ENCODE measurements around the gene SUN2.

Gene SUN2

DNA sequence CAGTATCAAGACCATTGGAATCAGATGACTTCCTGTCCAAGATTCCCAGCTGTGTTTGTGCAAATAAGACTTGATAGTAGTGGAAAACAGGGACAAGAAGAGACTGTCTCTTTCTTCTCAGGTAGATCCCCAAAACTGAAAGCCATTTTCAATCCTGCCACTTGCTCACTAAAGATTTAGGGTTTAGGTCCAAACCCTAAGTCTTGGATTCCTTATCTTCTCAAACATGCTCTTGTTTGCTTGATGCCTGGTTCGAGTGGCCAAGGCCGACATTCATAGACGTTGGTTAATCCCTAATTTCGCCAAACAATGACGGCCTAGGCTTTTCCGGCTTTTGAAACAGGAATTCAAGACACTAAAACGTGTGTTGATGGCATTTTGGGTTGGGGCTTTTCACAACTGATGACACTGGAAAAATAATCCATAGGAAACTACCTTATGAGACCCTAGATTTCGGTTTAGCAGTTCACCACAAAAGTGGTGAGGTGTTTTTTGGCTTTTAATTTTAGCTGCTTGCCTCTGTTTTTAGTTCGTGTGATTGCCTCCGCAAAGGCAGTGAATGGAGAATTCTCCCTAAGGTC is 51.1 kb downstream of the SUN2 start:
- DNase-seq (ENCODE audit: insufficient read length, low spot score) (no peak), FAIRE-seq (no peak)
- TF ChIP-seq, protein P1, sequence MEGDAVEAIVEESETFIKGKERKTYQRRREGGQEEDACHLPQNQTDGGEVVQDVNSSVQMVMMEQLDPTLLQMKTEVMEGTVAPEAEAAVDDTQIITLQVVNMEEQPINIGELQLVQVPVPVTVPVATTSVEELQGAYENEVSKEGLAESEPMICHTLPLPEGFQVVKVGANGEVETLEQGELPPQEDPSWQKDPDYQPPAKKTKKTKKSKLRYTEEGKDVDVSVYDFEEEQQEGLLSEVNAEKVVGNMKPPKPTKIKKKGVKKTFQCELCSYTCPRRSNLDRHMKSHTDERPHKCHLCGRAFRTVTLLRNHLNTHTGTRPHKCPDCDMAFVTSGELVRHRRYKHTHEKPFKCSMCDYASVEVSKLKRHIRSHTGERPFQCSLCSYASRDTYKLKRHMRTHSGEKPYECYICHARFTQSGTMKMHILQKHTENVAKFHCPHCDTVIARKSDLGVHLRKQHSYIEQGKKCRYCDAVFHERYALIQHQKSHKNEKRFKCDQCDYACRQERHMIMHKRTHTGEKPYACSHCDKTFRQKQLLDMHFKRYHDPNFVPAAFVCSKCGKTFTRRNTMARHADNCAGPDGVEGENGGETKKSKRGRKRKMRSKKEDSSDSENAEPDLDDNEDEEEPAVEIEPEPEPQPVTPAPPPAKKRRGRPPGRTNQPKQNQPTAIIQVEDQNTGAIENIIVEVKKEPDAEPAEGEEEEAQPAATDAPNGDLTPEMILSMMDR (IDR thresholded peaks at IDR 0.05; ENCODE audit: insufficient read depth, missing control alignments) = no peak

DNA sequence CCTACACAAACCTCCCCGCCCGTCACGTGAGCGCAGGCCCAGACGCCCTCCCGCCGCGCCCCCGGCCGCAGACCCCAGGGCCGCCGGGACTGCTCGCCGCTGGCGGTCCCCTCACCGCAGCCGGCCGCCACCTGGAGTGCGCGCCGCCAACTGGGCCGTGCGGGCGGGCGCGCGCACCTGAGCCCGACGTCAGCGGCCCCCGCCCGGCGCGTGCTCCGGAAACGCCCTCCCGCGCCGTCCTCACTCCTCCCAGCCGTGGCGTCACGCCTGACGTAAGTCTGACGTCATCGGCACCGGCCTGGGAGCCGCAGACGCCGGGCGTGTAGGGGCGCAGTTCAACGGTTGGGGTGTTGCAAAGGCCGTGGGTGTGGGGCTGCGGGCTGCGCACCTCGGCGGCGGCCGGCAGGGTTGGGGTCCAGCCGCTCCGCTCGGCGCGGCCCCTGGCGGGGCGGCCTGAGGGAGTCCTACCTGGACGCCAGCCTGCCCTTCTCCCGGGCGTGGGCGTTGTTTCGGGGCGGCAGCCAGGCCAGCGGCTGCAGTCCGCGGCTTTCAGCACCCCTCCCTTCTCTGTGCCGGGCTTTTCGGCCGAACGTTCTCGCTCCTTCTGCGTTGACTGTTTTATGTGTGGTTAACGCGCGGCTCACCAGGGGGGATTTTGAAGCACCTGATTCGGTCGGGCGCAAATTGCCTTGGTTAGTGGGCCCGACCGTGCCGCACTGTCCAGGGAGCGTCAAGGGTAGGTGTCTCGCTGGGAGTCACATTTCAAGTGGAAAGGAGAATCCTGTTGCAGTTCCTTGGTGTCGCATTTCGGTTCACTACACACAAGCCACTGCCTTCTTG is 54.8 kb downstream of the SUN2 start, which contains the start of gene JOSD1:
Gene JOSD1, minus strand, starts transcription at position 155 of the 840 bp plus-strand sequence. CDS start 956 bp downstream, outside the sequence.
- FAIRE-seq = no peak
- TF ChIP-seq, protein P1 (IDR thresholded peaks at IDR 0.05; ENCODE audit: insufficient read depth, missing control alignments) = no peak
- DNase-seq (ENCODE audit: insufficient read length, low spot score) = peak; percentile 52

DNA sequence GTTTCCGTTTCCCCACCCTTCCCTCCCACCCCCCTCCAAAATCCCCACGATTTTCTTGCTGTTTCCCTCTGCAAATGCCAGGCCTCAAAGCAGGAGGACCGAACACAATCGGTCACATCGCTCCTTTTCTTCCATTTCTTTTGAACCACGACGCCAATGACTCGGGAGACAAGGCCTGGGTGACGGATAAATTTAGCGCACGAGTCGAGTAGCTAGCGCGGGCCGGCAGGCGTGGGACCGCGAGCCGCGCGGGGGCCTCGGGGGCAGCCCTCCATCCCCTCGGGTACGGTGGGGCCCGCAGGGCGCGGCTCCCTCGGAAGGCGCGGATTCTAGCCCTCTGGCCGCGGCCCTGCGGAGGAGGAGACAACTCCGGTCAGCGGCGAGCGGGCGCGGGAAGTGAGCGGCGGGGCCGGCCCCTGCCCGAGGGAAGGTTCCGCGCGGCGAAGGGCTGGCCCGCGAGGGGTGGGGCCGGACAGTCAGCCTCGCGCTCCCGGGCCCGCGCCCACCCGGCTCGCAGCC is 55.5 kb downstream of the SUN2 start:
- DNase-seq (ENCODE audit: insufficient read length, low spot score) (no peak), FAIRE-seq (no peak)
- TF ChIP-seq, protein P1 (IDR thresholded peaks at IDR 0.05; ENCODE audit: insufficient read depth, missing control alignments) = no peak

DNA sequence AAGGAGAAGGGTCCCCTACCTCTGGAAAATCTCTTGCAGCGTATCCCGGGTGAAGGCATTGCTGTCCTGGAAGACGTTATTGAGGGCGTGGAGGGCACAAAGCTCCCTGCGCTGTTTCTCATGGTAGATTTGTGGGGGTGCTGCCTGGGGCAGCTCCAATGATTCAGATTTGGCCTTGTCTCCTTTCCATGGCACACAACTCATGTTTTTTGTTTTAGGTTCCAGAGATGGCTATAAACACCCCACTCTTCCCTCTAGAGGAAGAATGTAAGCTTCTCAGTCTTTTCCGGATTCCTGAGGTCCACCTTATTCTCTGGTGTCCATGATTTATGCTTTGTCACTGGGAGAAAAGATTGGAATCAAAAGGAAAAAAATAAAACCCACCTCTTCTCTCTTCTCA is 56.0 kb downstream of the SUN2 start:
- no peak for FAIRE-seq
- TF ChIP-seq, protein P1 (IDR thresholded peaks at IDR 0.05; ENCODE audit: insufficient read depth, missing control alignments) = no peak
- DNase-seq (ENCODE audit: insufficient read length, low spot score) = no peak

DNA sequence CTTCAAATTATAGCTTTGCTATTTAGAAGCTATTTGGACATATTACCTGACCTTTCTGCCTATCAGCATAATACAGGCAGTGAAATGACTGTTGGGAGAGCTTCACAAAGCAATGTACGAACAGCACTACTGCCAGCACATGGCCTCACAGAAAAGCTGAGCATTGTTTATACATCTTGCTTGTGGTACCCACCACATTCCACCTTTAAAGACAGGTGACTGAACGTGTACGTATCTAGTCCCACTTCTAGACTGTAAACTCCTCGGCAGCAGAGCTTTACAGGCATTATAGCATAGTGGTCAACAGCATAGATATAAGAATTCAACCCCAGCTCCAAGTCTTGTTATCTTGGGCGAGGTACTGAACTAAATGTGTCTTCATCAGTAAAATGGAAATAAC is 56.7 kb downstream of the SUN2 start:
- DNase-seq (ENCODE audit: insufficient read length, low spot score) (no peak), FAIRE-seq (no peak)
- TF ChIP-seq, protein P1 (IDR thresholded peaks at IDR 0.05; ENCODE audit: insufficient read depth, missing control alignments) = no peak

DNA sequence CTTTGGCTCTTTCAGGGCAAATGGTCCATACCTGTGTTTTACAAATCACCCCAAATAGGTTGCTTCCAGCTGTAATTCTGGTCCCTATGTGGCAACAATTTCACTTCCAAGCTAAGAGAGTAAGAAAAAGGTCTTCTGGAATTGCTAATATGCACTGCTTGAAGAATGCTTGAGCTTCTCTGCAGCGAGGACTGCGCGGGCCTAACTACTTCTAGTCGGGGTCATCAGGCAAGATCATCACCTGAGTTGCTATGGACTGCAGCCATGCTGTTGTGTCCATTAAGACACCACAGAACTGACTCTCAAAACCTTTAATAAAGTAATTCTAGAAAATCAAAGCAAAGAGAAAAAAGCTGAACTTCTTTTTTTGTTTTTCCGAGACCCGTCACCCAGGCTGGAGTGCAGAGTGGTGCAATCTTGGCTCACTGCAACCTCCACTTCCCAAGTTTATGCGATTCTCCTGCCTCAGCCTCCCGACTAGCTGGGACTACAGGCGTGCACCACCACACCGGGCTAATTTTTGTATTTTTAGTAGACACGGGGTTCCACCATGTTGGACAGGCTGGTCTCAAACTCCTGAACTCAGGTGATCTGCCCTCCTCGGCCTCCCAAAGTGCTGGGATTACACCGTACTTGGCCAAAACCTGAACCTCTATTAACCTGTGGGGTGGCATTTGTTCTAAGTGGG is 57.2 kb downstream of the SUN2 start:
- FAIRE-seq = no peak
- TF ChIP-seq, protein P1 (IDR thresholded peaks at IDR 0.05; ENCODE audit: insufficient read depth, missing control alignments) = no peak
- DNase-seq (ENCODE audit: insufficient read length, low spot score) = no peak

Measured in D721Med (cell line).